ENCODE data around the gene PARP8. TPM values are rescaled to one million over a fixed set of nuclear protein-coding genes. Genes with fewer than 3 reads are reported as not detected.

The PARP8 gene
- total RNA-seq, 1 experiment from 2014 or later: 8.1 TPM

DNA sequence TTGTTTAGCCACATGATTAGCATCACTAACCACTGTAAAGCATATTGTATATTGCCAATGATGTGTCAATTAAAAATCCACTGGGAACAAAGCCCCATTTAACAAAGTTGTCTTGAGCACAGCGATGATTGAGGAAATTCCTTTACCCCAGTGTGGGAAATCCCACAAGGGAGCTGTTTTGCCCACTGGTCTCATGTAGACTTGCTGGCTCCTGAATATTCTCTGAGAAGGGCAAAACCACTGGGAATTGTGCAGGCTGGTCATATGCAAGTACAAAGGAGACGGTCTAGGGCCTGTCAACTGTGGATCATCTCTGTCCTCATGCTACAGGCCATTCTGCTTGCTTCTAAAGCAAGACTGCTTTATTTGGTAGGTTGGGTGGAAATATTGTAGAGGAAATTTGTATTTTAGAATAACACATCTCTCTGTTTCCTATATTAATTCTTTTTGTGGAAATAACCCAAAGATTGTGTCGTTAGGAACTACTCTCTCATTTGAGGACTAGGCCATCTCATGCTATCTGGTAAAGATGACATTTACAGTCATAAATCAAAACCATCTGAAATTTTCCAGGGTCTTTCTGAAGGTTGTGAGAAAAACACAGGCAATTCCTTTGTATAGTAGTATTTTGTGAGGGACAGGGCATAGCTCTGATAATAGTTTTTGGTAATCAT is 60.2 kb downstream of the PARP8 start:
- DNase-seq (ENCODE audit: low spot score): peak; percentile 21

DNA sequence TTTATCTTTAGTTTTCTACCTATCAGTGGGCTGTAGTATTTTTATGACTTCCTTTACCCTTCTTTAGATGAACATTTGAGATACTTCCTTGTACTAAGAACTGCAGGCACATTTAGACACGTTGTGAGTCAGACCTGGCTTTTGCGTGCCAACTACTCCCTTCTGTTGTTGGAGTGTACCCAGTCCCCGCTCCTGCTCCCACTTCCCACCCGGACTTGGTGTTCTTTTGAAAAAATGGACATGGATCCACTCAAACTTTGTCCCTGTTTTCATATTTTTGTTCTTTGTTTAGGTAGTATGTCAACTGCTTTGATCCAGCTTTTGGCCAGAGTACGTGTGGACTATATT is 60.7 kb downstream of the PARP8 start:
- peak; percentile 69 for DNase-seq (ENCODE audit: low spot score)

DNA sequence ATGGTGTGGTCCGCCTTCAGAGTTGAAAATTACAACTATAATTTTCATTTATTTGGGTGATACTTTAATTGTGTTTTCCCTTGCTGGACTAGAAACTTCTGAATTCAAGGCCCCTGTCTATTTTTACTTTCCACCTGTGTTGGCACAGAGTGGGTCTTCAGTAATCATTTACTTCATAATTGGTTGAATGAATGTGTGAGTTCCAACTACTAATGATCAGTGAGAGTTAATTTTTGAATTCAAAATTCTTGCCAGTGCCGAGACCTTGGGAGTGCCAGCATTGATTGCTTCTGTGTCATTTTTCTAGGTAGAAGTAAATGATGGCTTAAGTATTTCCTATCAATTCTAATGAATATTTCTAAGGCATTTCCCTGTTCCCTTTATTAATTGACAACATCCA is 61.4 kb downstream of the PARP8 start:
- no peak for DNase-seq (ENCODE audit: low spot score)

DNA sequence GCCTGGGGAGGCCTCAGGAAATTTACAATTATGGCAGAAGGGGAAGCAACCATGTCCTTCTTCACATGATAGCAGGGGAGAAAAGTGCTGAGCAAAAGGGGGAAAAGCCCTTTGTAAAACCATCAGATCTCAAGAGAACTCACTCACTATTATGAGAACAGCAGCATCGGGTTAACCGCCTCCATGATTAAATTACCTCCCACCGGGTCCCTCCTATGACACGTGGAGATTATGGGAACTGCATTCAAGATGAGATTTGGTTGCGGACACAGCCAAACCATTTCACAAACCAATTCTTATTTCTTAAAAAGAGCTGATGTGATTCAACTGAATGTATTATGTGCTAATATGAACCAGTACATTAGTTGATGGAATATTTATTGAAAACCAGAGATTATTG is 63.9 kb downstream of the PARP8 start:
- DNase-seq (ENCODE audit: low spot score): no peak

DNA sequence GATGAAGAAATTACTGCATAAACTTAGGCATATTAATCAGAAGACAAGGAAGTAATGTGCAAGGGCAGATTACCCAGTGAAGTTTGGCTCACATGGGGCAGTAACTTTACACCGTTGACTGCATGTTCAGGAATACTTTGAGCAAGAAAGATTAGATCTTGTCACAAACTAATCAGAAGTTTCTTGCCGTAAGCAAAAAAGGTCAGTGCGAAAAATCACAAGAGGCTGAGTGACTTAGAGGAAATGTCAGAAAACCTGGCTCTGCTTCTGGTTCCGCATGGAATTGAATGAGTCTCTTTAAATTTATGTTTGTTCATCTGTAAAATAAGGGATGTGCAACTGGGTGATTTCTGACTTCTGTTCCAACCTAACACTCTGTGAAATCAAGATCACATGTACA is 64.4 kb downstream of the PARP8 start:
- DNase-seq (ENCODE audit: low spot score): no peak

DNA sequence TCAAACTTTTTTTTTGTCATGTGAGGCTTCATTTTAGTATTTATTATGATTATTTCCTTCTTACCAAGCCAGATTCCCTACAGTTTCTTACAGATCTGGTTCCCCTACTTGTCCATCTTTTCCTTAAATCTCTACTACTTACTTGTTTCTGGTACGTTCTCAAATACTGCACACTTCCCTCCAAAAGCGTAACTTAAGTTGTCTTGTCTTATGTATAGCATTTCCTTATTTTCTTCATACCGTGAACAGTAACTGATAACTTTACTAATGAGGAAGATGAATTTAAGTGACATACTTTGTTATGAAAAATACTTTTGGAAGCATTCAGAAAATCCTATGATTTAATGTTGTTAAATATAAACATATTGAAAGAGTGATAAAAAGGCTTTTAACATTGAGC is 67.3 kb downstream of the PARP8 start:
- DNase-seq (ENCODE audit: low spot score): no peak

DNA sequence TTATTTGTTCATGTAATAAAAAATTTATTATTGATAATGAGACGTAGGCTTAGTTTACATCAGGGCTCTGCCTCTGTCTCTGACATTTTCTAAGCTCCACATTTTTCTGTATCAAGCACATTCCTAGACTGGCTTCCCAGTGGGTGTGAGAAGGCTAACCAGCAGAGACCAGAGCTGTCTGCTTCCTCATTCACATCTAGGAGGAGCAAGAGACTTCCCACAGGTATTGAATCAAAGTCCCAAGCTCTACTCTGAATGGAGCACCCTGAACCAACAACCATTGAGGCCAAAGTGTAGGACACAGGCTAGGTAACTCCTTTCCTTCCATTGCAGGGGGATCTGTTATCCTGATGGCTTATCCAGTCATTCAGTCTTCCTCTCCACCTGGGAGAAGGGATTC is 72.4 kb downstream of the PARP8 start:
- DNase-seq (ENCODE audit: low spot score): no peak

DNA sequence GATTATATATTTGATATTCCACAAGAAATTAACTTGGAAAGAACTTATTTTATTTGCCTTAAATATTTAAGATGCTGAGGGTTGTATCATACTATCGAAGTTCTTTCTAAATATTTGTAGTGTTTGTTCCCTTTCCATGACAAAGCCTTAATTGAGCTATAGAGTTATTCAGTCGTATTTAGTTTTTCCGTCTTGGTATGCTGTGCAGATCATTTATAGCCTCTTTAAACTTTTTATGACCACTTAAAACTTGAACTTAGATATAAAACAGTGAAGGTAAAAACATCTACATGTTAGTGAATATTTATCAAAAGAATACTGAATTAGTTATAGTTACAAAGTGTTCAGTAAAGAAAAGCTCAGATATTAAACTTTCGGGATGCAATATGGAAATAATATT is 74.4 kb downstream of the PARP8 start:
- DNase-seq (ENCODE audit: low spot score): no peak

DNA sequence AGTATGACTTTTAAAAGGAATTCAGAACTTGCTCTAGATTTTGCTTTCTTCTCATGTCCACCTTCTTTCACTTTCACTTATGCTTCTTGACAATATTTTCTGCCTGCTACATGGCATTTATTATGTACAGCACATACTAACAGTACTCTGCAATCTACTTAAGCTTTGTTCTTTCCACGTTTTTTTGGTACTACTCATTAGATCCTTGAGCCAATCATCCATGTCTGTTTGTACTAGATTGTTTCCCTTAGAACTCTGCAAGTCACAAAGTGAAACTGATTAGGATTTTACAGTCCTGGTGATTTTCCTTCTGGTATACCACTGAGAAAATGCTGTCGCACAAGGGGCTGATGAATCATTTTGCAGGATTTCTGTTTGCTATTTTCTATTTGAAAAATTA is 78.3 kb downstream of the PARP8 start:
- DNase-seq (ENCODE audit: low spot score): no peak

DNA sequence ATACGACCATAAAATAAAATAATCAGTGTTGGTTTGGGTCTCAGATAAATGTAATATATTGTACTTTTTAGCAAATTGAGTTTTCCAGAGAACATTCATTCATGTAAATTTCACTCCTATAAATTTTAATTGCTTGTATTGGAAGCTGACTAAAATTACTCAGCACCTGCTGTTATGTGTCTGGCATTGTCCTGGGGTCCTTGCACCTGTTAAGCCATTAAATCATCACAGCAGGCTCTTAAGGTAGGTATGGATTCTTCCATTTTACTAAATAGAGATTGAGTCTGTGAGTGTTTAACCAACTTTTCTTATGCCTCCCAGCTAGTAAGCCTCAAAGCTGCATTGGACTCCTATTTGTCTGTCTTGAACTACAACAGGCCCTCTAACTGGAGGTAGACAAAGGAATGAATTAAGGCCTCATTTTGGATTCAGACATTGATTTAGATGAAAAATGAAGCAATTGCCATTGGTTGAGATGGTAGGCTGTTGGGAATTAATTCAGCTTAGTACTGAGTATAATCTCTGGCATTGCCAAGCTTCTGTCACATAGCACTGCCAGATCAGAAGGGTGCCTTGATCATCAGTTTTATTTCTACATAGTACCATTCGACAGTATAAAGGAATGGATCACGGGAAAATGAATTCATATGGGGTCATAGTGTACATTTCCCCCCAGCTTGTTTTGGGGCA is 78.9 kb downstream of the PARP8 start:
- DNase-seq (ENCODE audit: low spot score): no peak

DNA sequence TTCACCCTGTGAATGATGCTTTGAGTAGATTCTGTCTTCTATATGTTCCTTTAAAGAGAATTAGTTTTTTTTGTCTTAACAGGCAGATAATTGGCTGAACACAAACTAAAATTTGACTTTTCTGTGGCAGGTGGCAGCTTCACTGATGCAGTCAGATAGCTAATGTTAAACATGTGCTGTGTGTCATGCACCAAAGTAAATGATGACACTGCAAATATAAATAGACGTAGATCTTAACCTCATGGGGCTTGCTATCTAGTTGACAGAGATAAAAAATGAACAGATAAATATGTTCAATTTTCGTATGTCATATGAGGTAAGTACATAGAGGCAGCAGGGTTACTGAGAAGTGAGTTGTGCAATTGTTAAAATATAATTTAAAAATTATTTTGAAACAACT is 82.7 kb downstream of the PARP8 start:
- DNase-seq (ENCODE audit: low spot score): no peak

DNA sequence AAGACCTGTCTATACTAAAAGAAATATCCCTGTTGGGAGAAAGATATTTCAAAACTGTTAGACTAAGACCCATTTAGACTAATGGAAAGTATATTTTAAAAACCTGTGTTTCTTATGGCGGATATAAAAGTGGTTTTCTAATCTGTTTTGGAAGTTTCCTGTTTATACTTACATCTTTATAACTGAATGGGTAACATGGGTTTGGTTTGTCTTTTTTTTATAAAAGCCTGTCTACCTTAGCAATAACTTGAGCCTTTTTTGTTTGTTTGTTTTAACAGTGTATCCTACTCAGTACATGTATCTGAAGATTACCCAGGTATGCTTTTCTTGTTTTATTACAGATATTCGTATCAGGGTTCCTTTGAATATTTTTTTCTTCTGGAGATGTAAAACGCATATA is 83.4 kb downstream of the PARP8 start:
- DNase-seq (ENCODE audit: low spot score): no peak

DNA sequence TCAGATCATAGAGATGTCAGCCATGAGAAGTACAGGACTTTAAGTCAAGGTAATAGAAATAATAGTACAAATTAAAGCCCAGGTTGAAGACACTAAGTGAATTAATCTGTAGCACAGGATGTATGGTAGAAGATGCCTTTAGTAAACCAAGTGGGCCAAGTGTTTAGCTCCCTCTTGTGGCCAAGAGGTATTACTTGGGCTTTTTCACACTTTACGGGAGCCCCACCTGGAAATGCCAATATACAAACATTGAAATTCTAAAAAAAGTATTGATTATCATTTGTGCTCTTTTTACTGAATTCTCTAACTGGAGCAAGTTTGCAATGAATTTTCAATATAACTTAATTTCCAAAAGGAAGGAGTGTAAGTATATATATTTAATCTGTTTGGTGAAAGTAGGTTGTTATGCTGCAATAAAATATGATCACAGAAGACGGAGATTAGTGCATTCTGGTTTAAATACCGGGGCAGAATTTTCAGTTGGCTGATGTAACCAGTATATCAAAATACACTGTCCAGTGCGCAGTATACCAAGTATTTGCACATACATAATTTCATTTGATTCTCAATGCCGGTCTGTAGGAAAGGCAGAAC is 84.7 kb downstream of the PARP8 start:
- DNase-seq (ENCODE audit: low spot score): peak; percentile 75

DNA sequence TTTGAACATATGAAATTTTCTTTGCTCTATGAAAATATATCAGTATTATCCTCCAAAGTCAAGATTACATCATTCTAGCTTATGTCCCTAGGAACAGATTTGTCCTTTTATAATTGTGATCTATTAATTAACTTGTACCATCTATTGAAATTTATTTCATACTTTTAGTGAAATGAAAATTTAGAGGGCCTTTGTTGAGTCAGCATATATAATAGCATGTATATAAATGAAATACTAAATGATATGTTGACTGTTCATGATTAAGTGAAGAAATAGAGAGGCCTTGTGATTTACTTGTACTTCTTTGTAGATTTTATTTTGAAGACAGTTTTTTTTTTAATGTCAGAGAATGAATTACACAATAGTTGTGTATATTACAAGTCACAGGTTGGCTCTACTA is 86.4 kb downstream of the PARP8 start:
- DNase-seq (ENCODE audit: low spot score): no peak

DNA sequence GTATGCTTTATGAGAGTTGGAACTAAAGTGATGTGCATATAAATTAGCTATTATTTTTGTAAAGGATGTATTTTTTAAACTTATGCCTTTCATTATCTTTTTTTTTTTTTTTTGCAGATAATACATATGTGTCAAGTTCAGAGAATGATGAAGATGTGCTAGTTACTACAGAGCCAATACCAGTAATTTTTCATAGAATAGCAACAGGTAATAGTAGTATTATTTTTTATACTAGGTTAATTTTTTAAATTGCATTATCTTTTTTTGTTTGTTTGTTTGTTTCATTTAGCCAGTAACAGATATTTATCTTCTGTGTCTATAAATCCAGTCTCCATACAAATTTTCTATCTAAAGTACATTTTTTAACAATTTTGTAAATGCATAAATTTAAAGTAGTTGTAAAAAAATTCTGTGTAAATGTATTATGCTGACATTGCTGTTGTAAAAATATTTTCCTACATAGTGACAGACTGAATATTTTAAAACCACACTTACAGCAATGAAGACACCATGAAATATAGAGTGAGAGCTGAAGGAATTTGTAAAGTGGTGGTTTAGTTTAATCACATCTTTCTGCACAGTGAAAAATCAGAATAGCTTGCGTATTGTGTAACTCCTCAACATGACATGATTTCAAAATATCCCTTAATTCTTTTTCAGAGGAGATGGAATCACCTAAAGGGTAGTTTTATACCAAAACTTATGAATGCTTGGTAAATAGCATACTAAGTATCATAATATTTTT is 93.3 kb downstream of the PARP8 start:
- no peak for DNase-seq (ENCODE audit: low spot score)

DNA sequence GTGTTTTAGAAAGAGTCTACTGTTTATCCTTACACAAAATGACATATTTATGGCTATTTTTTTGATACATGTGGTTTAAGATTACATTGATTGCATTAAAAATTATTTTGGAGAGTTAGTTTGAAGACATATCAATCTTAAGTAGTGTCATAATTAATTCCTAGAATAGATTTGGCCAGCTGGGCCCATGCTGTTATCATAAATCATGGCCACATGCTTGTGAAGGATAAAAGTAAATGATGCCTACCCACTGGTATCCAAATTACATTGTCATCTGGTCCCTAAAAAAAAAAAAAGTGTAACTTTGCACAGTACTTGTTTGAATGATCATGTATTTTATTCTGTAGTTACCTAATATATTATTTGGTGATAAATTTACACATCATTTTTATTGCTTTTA is 96.9 kb downstream of the PARP8 start:
- DNase-seq (ENCODE audit: low spot score): no peak

DNA sequence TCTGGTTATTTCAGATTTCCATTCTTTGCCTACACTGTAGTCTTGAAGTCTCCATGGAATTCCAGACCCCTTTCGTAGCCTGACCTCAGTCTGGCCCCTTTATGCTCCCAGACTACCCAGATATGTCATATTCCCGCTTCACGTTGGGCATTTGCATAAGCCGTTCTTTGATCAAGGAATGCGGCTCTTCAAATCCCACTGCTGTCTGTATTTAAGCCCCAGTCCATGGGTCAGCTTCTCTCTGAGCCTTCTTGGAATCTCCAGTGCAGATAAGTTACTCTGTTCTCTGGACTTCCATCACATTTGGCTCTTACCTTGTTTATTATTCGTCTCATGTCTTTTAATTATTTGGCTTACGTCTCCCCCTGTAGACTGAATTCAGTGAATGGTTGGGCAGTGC is 97.4 kb downstream of the PARP8 start:
- DNase-seq (ENCODE audit: low spot score): peak; percentile 31

DNA sequence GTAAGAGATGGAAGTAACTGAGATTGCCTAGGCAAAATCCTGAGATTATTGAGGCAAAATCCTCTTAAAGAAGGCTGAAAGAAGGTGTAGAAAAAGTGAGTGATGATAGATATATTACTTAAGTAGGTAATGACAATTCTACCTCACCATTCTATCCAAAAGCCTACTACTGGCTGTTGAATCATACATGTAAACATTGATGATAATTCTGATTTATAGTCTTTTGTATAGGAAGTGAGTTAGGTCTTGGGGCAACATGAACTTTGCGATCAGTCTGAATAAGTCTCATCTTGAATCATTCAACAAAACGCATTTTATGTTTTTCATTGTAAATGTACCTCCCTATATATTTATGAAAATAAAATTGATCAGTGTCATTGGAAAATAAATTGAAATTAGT is 99.6 kb downstream of the PARP8 start:
- DNase-seq (ENCODE audit: low spot score): no peak

DNA sequence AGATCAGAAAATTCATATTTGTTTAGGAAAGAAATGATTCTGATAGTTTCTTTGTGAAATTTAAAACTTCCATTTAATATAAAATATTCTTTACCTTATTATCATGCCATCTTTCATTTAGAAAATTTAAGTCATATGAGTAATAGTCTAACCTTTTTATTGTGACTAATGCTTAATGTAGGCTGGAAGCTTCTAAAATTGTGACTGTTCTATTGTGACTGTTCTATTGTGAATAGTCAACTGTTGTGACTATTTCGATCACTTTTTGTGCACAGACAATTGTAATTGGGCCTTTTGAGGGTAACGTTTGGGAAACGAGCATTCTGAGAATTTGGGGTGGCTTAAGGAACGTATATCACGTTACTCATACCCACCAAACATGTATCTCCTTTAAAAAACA is 100.0 kb downstream of the PARP8 start:
- no peak for DNase-seq (ENCODE audit: low spot score)

DNA sequence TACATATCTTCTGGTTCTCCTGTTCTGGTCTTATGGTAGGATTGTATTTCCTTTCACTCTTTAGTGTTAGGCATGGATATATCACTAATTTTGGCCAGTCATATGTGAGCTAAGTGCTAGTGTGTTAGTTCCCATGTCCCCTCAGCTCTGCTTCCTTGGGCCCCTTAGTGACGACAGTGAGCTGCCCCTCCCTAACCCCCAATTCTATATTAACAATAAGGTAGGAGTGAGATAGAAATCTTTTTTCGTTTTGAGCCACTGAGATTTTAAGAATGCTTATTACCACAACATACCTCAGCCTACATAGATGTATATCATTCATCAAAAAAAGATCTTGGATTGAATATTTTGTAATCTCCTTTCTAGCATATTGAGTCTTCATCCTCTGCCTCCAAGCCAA is 100.5 kb downstream of the PARP8 start:
- DNase-seq (ENCODE audit: low spot score): no peak

DNA sequence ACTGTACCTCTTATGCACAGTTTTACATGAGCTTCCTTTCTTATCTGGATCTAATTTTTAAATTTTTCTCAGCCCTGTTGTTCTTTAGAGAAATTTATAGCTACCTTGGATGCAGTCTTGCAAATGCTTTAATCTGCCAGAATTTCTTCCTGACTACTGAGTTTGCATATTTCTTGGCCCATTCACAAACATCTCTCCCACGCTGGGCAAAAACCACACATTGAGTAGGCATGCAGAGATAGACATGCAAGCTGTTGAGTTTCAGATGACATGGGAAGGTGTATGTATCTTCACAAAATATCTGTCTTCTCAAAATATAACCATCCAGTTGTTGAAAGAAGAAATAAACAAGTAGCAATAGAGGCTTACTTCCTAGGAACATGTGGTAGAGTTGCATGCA is 101.2 kb downstream of the PARP8 start:
- DNase-seq (ENCODE audit: low spot score): no peak

DNA sequence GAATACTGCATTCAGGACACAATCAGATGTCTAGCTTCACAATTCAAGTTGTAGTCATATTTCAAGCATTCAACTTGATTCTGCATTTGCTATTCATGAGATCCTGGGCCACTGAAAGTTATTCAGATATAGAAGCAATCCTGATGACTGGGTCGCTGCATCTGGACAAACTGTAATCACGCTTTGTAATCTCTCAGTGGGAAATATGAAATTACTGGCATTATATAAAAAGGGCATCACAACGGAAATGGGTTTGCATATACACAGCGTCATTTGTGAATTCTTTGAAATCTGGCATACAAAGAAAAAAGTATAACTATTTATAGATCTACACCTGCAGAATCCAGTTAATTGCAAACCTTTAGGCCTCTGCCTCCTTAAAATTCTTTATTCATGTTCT is 102.2 kb downstream of the PARP8 start:
- no peak for DNase-seq (ENCODE audit: low spot score)

DNA sequence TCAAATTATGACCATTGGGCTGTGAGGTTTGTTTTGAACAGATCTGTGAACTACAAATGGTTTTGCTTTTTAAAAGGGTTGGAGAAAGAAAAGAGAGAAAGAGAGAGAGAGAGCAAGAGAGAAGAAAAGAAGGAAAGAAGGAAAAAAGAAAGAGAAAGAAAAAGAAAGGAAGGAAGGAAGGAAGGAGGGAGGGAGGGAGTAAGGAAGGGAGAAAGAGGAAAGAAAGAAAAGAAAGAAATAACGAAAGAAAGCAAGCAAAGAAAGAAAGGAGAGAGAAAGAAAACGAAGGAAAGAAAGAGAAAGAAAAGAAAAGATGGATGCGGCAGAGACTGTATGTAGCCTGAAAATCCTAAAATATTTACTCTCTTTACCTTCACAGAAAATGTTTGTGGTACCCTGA is 104.0 kb downstream of the PARP8 start:
- no peak for DNase-seq (ENCODE audit: low spot score)

Data from HT-29 (cell line).